NK-92 treated with Interleukin-12 subunit alpha and Interleukin-12 subunit beta, amount 100 ng/mL, for 24 hours (cell line): ENCODE measurements around the gene SGCA.

Experiments
- DNase-seq: peaks from one replicate; lab custom pipeline; 2025; lab: John Stamatoyannopoulos, UW

Gene SGCA

GRCh38 chr17:50194934-50195865, 29.4 kb downstream of the SGCA start:
- DNase-seq, result no peak

- no peak for DNase-seq
Measured at GRCh38 chr17:50196036-50196435, 30.2 kb downstream of the SGCA start.

GRCh38 chr17:50196826-50197225, 31.0 kb downstream of the SGCA start:
- no peak for DNase-seq

GRCh38 chr17:50198026-50198669, 32.3 kb downstream of the SGCA start:
- peak; percentile 17 for DNase-seq

GRCh38 chr17:50199211-50199802, 33.5 kb downstream of the SGCA start:
- no peak for DNase-seq

DNA sequence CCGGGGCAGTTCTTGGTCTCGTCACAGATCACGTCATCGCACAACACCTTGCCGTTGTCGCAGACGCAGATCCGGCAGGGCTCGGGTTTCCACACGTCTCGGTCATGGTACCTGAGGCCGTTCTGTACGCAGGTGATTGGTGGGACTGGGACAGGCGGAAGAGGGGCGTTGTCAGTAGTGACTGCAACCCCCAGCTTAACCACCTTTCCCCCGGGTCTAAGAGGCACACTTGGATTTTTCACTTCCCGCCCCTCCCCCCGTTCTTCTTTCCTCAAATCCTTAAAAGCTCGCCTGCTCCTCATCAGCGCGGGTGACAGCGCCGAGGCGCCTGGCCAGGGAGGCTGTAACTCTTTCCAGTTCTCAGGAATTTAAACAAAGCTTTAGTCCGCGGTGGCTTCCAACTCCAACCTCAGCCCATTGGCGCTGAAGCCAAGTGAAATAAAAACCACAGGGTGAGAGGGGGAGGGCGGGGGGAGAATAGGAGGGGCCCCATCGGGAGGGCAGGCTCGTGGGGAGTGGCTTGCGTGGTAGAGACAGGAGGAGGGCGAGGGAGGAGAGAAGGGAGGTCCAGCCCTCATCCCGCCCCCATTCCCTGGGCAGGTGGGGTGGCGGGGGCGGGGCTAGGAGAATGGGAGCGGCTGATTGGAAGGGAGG, 34.1 kb downstream of the SGCA start:
- DNase-seq, result peak; percentile 49

DNA sequence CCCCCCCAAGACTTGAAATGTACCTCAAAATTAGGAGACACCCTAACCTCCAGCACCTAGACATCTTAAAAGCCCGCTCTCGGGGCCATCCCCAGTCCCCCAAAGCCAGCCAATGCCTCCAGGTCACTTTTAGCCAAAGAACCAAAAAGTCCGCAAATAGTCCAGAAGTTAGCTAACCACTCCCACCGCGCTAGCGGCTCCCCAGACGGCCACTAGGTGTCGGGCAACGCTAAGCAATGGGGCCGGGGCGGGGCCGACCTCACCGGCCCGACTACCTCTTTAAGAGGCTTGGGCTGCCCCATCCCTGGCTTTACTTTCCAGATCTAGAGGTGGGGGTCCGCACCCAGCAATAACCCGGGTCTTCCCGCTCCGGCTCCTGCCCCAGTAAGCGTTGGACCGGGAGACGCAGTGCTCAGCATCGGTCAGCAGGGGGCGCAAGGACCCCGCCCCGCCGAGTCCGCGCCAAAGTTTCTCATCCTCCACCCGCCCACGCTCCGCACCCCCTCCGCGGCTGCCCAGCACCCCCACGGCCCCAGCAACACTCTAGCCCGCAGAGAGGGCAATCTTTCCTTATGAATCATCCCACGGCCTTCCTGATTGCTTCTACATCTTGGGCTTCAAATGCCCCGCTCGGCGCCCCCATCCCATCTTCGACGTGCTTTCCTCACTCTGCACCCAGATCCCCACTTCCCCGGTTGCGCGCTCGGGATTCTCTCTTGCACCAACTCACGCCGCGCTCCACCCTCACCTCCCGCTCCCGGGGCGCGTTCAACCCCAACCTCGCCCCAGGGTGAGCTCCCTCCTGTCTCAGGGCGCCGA, 34.9 kb downstream of the SGCA start:
- peak; percentile 61 for DNase-seq

GRCh38 chr17:50201276-50201854, 35.6 kb downstream of the SGCA start, which contains the start of gene COL1A1:
COL1A1 (minus strand) TSS chr17:50201631; CDS start chr17:50201513, 118 bp downstream.
- DNase-seq, result no peak

DNA sequence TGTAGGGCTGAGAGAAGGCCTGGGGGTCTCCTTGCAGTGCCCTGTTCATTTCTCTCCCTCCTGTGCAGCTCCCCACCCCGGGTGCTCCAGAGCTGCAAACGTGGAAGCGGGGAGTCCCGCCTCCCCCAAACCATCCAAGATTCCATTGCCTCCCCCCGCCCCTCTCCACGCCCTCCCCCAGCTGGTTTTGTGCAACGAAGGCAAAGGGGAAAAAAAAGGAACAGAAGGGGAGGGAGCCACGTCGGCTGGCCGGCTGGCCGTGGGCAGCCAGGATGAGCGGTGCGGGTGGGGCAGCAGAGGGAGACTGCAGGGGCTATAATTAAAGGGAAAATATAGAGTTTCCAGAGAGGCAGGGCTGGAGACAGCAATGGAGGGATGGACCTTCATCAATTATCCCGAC, 37.3 kb downstream of the SGCA start:
- no peak for DNase-seq

- no peak for DNase-seq
Measured at GRCh38 chr17:50203604-50204345, 38.0 kb downstream of the SGCA start.

GRCh38 chr17:50204431-50204830, 38.6 kb downstream of the SGCA start:
- no peak for DNase-seq

GRCh38 chr17:50205111-50205962, 39.5 kb downstream of the SGCA start:
- DNase-seq, result no peak

DNA sequence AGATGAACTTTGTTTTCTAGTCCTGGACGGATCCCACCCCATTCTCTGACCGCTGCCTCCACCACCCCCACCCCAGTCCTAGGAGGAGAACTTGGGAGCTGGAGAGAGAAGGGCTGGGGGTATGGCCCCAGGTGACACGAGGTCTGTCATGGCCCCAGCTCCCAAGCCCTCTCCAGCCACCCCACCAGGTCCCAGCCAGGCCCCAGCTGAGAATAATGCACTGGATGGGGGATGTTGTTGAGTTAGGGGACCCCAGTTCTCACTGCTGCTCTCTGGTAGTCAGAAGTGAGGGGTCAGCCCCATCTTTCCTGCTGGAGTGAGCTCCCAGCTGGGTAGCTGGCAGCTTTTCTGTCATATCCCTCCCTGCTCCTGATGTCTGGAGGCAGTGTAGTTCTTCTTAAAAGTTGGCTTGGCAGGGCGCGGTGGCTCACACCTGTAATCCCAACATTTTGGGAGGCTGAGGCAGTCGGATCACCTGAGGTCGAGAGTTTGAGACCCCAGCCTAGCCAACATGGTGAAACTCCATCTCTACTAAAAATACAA, 40.2 kb downstream of the SGCA start:
- no peak for DNase-seq

- DNase-seq, result no peak
Measured at GRCh38 chr17:50206604-50207293, 40.9 kb downstream of the SGCA start.

DNA sequence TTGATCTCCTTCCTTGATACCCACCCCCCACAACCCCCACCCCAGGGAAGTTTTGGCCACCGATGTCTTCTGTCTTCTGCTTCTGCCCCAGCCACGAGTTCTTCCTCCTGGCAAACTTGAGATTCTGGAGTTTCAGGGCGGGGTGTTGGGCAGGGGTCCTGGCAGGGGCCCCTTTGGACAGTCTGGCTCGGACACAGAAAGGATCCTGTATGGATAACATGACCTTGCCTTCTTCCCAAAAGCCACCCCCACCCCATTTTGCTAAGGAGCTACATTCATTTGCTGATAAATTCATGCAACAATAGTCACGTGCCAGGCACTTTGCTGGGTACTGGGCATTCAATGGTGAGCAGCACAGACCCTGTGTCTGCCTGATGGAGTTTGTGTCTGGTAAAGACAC, 41.5 kb downstream of the SGCA start:
- no peak for DNase-seq

- no peak for DNase-seq
Measured at GRCh38 chr17:50207792-50208567, 42.2 kb downstream of the SGCA start.

DNA sequence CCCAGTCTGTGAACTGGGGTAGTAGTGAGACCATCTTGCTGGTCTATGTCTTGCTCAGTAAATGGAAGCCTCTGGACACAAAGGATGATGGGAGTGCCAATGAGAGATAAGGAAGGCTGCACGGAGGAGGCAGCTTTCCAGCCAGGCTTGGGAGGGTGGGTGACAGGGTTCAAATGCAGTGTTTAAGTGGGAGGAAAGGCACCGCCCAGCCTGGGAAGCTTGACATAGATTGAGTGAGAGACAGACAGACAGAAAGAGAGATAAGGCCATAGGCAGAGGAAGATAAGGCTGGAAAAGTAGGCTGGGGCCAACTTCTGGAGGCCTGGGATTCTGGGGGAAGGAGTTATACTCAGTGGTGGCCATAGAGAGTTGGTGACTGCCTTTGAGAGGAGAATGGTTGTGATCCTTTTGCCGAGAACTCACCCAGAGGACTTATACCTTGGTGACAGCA, 42.8 kb downstream of the SGCA start:
- DNase-seq, result no peak

DNA sequence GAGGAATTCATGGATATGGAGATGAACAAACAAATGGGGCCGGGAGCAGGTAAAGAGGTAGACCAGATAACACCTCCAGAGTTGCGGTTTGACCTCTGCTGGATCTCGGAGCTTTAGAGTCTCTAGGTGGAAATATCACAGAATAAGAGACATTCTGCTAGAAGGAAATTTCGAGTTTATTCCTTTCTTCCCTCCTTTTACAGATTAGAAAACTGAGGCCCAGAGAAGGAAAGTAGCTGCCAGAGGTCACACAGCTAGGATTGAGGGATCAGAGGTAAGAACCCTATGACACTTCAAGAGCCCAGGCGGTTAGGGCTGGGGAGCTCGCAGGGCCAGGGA, 43.3 kb downstream of the SGCA start:
- no peak for DNase-seq
